ENCODE data around the gene SIN3A.

Gene SIN3A

GRCh38 chr15:75371901-75372688, 79.4 kb downstream of the SIN3A start:
- DNase-seq (ENCODE audit: low read depth), result no peak

DNA sequence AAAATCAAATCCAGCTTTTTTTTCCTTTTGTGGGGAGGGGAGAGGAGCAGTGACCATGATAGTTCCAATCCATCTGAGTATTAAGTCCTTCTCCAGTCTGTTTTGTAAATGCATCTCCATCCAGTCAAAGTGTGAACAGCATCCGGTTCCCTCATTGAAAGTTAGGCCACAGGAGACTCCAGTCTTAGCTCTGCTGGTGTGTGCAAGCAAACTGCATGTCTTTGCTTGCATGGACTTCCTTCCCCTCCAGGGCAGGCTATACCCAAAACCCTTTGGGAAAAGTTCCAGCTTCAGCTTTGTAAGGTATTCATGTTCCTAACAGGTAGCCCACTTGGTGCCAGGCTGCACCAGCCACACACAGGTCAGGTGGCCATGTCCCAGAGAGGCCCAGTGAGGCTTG, 80.0 kb downstream of the SIN3A start:
- no peak for DNase-seq (ENCODE audit: low read depth)

DNA sequence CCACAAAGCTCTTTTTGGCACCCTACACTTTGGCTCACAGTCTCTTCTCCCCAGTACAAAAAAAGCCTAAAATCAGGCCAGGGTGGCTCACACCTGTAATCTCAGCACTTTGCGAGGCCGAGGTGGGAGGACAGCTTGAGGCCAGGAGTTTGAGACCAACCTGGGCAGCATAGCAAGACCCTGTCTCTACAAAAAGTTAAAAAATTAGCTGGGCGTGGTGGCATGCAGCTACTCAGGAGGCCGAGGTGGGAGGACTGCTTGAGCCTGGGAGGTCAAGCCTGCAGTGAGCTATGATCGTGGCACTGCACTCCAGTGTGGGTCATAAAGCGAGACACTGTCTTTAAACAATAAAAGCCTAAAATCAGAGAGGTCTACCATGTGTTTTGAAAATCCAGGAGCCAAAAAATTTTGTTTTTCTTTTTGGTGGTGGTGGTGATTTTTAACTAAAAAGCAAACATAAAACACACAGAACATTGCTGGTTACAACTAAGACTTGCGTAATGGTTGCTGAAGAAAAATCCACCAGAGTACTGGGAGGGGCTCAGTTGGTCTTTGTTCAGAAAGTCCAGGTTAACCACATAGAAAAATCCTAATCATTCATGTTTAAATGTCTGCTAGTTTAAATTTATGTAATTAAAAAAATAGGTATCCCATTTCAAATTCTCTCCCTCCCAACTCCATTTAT, 81.5 kb downstream of the SIN3A start:
- no peak for DNase-seq (ENCODE audit: low read depth)

GRCh38 chr15:75368689-75369239, 82.7 kb downstream of the SIN3A start:
- no peak for DNase-seq (ENCODE audit: low read depth)

- DNase-seq (ENCODE audit: low read depth), result peak; percentile 93
Measured at GRCh38 chr15:75367913-75368688, 83.4 kb downstream of the SIN3A start, which contains the start of gene MAN2C1. Gene MAN2C1, minus strand, starts transcription at chr15:75368607. Its CDS starts 24 bp downstream, at chr15:75368583.

DNA sequence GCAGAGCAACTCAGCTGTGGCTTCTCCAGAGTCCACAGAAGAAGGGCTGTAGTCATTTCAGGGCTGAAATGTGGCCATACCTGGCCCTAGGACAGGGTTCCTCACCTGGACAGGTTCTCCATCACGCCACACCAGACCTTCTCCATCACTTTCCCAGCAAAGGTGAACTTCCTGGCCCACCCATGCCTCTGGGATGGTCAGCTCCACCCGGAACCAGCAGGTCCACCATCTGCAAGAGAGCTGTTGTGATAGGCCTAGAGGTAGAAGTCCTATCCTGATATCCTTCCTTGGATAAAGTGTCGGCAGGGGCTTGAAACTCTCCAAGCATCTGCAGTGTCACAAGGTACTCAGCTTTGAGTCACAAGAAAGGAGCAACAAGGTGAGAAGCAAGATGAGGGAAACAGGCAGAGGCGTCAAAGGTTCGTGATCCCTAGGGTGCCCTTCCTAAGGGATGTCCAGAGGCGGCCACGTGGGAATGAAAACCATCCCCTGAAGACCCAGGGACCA, 84.0 kb downstream of the SIN3A start:
- no peak for DNase-seq (ENCODE audit: low read depth)

- no peak for DNase-seq (ENCODE audit: low read depth)
Measured at GRCh38 chr15:75367006-75367405, 84.5 kb downstream of the SIN3A start.

DNA sequence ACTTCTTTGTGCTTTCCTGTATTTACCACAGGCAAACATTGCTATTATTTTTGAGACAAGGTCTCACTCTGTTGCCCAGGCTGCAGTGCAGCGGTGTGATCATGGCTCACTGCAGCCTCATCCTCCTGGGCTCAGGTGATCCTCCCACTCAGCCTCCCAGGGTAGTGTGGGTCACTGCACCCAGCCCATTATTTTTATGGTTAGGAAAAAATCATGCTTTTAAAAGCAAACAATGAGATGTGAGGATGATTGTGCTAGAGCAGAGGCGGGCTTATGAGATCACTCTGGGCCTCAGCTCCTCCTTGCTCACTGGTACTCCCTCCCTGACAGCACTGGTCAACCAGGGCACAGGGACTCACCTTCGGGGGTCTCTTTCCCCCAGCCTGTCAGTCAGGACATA, 85.3 kb downstream of the SIN3A start:
- no peak for DNase-seq (ENCODE audit: low read depth)

DNA sequence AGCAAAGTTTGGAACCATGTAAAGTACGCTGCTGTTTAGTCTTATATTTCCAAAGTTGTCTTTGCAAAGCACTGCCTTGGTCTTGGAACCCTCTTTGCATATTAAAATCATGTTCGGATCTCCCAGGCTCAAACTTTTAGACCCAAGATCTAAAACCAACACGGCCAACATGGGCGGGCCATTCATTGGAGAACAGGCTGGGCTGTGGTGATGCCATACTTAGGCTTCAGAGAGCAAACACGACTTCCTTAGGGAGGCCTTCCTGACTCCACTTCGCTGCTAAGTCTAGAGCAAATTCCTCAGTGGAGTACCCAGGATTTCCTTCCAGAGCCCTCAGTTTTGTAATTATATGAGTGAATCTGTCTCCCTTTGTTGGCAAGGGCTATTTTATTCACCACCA, 86.6 kb downstream of the SIN3A start:
- DNase-seq (ENCODE audit: low read depth), result no peak

GRCh38 chr15:75363786-75364185, 87.7 kb downstream of the SIN3A start:
- no peak for DNase-seq (ENCODE audit: low read depth)

DNA sequence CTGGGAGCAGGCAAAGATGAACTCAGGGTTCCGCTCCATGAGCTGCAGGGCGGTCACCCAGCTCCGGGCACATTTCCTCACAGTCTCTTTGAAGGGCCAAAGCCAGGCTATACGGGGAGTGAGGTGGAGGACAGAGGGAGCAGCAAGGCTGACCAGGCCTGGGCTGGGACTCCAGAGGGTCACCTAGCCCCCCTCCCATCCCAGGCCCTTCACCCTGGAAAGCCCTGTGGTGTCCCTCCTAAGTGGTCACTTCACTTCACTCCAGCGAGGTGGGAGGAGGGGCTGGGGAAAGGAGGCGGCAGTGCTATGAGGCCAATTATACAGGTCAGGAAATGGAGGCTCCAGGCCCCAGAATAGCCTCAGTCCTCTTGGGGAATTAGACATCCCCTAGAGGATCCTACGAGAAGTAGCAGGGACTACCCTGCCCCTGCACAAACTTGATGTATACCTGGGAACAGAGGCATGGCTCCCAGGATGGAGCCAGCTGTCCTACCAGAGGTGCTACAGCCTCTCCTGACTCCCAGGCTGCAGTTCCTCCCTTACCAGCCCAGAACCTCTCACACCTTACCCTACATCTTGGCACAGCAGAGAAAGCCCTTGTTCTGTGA, 88.7 kb downstream of the SIN3A start:
- no peak for DNase-seq (ENCODE audit: low read depth)

DNA sequence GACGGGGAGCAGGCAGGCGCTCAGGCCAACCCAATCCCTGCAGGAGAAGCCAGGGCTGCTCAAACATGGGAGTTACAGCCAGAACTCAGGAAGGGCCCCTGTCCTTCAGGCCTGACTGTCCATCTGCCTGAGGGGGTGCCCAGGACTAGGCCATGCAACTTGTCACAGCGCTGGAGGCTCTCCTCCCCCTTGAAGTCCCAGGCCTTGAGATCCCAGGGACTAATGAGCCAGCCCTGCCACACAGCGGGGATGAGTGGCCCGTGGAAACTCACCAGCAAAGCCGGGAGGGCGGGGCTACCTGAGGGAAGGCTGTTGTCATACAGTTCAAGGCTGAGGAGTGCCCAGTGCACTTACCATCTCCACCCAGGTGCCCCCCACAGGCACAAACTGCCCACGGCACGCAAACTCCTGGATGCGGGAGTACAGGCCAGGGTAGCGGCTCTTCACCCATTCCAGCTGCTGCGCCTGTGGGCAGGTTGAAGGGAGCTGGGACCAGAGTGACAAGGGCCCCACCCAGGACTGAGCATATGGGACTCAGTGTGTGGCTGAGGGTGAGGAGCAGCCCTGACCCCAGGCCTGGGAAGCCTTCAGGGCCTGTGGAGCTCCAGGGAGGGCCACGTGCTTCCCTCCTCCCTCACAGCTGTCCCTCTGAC, 89.4 kb downstream of the SIN3A start:
- DNase-seq (ENCODE audit: low read depth), result no peak

- no peak for DNase-seq (ENCODE audit: low read depth)
Measured at GRCh38 chr15:75361361-75361988, 90.0 kb downstream of the SIN3A start.

GRCh38 chr15:75360856-75361255, 90.6 kb downstream of the SIN3A start:
- DNase-seq (ENCODE audit: low read depth), result no peak

GRCh38 chr15:75360391-75360790, 91.1 kb downstream of the SIN3A start:
- DNase-seq (ENCODE audit: low read depth), result no peak

GRCh38 chr15:75359537-75360250, 91.8 kb downstream of the SIN3A start:
- DNase-seq (ENCODE audit: low read depth), result no peak

GRCh38 chr15:75358771-75359536, 92.5 kb downstream of the SIN3A start:
- DNase-seq (ENCODE audit: low read depth), result no peak

GRCh38 chr15:75357976-75358673, 93.4 kb downstream of the SIN3A start:
- DNase-seq (ENCODE audit: low read depth), result no peak

- DNase-seq (ENCODE audit: low read depth), result no peak
Measured at GRCh38 chr15:75356517-75356916, 95.0 kb downstream of the SIN3A start.
